SKM-1 (cell line): ENCODE results near the gene KCTD14.
"Not testable (repeated sequence)": the region's sequence is repeated elsewhere in the genome, so short reads cannot be mapped to it uniquely, and the experiment has no call there.

Experiments
- DNase-seq: peaks from one replicate; lab custom pipeline; 2025; ENCODE audit not compliant: unreplicated experiment; lab: John Stamatoyannopoulos, UW

KCTD14 gene

DNA sequence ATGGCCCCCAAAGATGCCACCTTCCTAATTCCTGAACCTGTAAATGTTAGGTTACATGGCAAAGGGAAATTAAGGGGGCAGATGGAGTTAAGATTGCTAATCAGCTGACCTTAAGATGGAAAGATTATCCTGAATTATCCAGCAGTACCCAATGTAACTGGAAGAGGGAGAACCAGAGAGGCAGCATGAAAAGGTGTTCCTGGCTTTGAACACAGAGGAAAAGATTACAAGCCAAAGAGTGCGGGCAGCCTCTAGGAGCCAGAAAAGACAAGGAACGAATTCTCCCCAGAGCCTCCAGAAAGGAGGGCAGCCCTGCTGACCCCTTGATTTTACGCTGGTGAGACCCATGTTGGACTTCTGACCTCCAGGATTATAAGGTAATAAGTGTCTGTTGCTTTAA, 25.5 kb upstream of the KCTD14 start:
- DNase-seq = no peak

DNA sequence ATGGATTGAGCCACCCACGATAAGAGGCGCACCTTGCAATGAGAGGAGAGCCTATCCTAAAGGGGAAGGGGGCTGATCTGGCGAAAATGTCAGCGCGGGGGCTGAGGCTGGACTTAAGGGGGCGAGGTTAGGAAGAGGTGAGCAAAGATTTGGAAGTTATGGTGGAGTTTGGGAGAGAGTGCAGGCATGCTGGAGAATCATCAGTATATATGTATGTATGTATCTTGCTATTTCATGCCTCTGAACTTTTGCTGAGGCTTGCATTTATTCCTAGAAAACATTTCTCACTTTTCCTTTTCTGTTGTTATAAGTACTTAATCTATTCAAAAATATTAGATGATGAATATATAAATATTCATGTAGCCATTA, 23.4 kb upstream of the KCTD14 start:
- no peak for DNase-seq

GRCh38 chr11:78045851-78046485, 22.9 kb upstream of the KCTD14 start:
- DNase-seq = no peak

DNA sequence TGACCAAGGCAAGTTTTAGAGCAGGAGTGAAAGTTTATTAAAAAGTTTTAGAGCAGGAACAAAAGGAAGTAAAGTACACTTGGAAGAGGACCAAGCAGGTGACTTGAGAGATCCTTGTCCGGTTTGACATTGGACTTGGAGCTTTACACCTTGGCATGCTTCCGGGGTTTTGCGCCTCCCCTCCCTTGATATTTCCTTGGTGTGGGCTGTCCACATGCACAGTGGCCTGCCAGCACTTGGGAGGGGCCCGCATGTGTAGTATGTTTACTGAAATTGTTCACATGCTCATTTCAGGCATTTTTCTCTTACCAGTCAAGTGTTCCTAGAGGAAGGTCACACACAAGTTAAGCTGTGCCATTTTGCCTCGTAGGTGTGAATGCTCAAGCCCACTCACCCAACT, 21.6 kb upstream of the KCTD14 start:
- DNase-seq = no peak

GRCh38 chr11:78041843-78042440, 18.9 kb upstream of the KCTD14 start:
- no peak for DNase-seq

DNA sequence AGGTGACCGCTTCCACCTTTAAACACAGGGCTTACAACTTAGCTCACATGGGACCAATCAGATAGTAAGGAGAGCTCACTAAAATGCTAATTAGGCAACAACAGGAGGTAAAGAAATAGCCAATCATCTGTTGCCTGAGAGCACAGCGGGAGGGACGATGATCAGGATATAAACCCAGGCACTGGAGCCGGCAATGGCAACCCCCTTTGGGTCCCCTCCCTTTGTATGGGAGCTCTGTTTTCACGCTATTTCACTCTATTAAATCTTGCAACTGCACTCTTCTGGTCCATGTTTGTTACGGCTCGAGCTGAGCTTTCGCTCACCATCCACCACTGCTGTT, 18.3 kb upstream of the KCTD14 start:
- DNase-seq = not testable (repeated sequence)

DNA sequence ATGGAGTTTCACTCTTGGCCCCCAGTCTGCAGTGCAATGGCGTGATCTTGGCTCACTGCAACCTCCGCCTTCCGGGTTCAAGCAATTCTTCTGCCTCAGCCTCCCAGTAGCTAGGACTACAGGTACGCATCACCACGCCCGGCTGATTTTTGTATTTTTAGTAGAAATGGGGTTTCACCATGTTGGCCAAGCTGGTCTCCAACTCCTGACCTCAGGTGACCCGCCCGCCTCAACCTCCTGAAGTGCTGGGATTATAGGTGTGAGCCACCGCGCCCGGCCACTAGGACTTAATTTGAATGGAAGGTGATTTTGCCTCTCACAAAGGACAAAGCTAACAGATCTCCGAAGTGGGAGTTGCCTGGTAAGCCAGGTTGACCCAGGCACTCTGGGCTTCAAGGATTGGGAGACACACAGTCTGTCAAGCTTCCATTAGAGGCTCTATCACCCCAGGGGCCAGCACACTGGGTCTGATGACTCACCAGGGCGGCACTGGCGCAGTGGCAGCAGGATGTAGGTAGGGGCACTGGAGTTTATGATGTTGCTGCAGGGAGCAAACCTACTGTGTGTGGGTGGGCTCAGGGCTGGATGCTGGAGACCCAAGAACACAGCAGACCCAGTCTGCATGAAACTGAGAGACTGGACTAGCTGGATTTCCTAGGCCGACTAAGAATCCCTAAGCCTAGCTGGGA, 17.8 kb upstream of the KCTD14 start:
- DNase-seq = no peak

- DNase-seq = no peak
Observed at GRCh38 chr11:78039919-78040671, 17.0 kb upstream of the KCTD14 start.

- DNase-seq = no peak
Observed at GRCh38 chr11:78039391-78039918, 16.4 kb upstream of the KCTD14 start.

GRCh38 chr11:78038697-78039313, 15.7 kb upstream of the KCTD14 start:
- DNase-seq = no peak

DNA sequence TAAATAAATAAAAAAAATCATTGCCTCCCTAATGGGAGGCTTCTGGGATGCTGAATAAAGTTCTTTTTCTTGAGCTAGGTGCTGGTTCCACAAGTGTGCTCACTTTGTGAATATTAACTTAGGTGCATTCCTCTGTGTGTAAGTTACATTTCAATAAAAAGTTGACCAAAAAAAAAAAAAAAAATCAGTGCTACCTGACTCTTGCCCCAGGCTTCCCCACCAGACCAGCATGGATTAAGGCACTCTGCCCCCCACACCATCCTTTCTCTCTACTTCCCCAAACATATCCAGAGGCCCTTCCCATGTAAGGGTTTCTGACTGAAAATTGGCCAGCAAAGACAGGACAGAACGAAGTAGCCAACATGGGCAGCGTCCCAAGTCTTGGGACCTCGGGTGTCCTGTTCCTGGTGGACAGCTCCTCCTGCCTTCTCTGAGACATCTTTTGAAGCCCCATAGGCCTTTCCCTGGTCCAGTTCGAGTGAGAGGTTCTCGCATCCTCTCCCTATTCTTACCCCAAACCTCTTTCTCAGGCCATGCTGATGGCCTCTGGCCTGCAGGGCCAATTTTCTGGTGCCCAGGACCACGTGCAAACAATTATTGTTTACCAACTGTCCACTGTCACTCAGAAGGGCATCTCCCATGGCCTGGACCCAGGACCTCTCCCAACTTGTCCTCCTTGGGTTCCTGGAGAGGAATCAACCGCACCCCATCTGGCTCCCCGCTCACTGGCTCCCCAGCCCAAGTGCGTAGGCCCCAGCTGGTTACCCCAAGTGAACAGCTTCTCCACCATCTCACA, 14.9 kb upstream of the KCTD14 start:
- DNase-seq = no peak

GRCh38 chr11:78037056-78037455, 14.0 kb upstream of the KCTD14 start:
- DNase-seq = no peak

- DNase-seq = no peak
Observed at GRCh38 chr11:78036313-78036712, 13.2 kb upstream of the KCTD14 start.

GRCh38 chr11:78034623-78035022, 11.5 kb upstream of the KCTD14 start:
- no peak for DNase-seq

DNA sequence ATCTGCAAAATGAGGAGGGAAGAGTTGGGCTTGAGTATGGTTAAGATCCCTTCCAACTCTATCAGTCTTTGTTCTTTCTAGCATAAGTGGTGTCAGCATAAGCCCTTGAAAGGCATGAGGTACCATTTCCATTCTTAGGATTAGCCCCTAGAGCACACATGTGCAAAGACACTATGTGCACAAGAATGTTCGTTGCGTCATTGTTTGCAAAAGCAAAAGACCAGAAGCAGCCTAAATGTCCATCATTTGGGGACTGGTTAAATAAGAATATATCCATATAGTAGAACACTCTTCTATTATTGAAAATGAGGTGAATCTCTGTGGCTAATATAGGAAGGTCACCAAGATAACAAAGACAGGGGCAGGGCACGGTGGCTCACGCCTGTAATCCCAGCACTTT, 10.0 kb upstream of the KCTD14 start:
- no peak for DNase-seq

- DNase-seq = no peak
Observed at GRCh38 chr11:78032090-78032489, 9.0 kb upstream of the KCTD14 start.

DNA sequence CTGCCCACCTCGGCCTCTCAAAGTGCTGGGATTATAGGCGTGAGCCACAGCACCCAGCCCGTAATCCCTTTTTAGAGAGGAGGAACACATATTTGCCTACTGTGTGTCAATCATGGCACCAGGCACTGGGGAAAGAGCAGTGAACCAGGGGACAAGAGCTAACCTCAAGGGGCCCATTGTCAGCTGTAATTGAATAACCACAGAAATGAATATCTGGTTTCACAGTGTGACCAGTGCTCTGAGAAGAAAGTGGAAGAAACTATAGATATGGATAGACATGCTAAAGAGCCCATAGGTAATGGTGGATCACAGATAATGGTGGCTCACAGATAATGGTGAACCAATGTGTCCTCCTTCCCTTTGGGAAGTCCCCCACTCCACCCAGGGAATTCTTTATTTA, 8.6 kb upstream of the KCTD14 start:
- no peak for DNase-seq

- no peak for DNase-seq
Observed at GRCh38 chr11:78030429-78031325, 7.6 kb upstream of the KCTD14 start.

DNA sequence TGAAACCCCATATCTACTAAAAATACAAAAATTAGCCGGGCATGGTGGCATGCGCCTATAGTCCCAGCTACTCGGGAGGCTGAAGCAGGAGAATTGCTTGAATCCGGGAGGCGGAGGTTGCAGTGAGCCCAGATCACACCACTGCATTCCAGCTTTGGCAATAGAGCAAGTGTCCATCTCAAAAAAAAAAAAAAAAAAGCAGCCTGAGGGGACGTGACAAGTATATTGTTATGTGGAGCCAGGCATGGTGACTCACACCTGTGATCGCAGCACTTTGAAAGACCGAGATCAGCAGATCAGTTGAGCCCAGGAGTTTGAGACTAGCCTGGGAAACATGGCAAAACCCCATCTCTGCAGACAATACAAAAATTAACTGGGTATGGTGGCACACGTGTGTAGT, 5.3 kb upstream of the KCTD14 start:
- not testable (repeated sequence) for DNase-seq

DNA sequence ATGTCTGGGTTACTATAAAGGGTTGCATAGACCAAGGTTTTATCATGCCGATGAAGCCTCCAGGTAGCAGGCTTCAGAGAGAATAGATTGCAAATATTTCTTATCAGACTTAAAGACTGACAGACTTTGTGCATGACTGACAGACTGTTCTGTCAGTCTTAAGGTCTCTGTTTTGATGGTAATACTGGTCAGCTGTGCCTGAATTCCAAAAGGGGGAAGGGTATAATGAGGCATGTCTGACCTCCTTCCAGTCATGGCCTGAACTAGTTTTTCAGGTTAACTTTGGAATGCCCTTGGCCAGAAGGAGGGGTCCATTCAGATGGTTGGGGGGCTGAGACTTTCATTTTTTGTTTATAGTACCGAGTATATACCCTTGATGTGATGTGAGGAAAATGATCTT, 4.7 kb upstream of the KCTD14 start:
- no peak for DNase-seq
